ENCODE measurements around the gene ASCL5. TPM values are rescaled to one million over a fixed set of nuclear protein-coding genes. Genes with fewer than 3 reads are reported as not detected.

Gene ASCL5
- total and polyA plus RNA-seq, 9 of the 15 experiments (the other 6 are each of a cell fraction or from before 2014, with no cell fraction given), result 0.09 TPM; not detected in 8

- peaks cover 12% of the 10 kb centered on the region; the same call in 2 of the 3 replicates for H3K79me2 ChIP-seq (ENCODE audit: control insufficient read depth, insufficient read depth, low read length)
- CTCF ChIA-PET (ENCODE audit: low intra/inter-chr PET ratio), result no interaction called here
- DNase-seq (ENCODE audit: extremely low read depth in 1 of 4, low spot score in 3 of 4), result no peak
- ATAC-seq, result no peak
- no peaks in the 10 kb centered on the region for H3K27me3 ChIP-seq (ENCODE audit: control insufficient read depth in 2 of 2, insufficient read depth in 2 of 2, low read length in 2 of 2)
- H3K36me3 ChIP-seq (ENCODE audit: control insufficient read depth, insufficient read depth, low read length), result peaks cover 25% of the 10 kb centered on the region
- H3K9me1 ChIP-seq (ENCODE audit: control insufficient read depth, insufficient read depth, low read length), result no peaks in the 10 kb centered on the region
- H3K9ac ChIP-seq (ENCODE audit: insufficient read depth in 1 of 2, low read depth in 2 of 2, low read length in 2 of 2), result no peak overlapping the region
- peaks cover 13 to 25% of the 10 kb centered on the region in 2 experiments for H3K4me1 ChIP-seq (replicated peaks in 1 of 2; ENCODE audit: control insufficient read depth in 2 of 2, insufficient read depth in 2 of 2, low read length in 2 of 2)
- no peaks in the 10 kb centered on the region for H4K20me1 ChIP-seq (replicated peaks; ENCODE audit: control insufficient read depth, insufficient read depth, low read length)
- in situ Hi-C loops (cut with MboI), result no loop called here
- no peak overlapping the region for H3K4me3 ChIP-seq
- WGBS (ENCODE audit: insufficient coverage, low coverage, missing lambda C conversion rate), result 58% methylated on average over 2 of the region's 2 CpGs
- no peak overlapping the region for H3K4me2 ChIP-seq (ENCODE audit: insufficient read depth, low read length)
- peak overlapping the region; percentile 61 for H2AFZ ChIP-seq (ENCODE audit: low read depth, low read length)
- no peaks in the 10 kb centered on the region for H3K9me3 ChIP-seq (replicated peaks; ENCODE audit: control insufficient read depth, insufficient read depth, low read depth, low read length)
- intact Hi-C loops (cut with micrococcal nuclease), result no loop called here
- FAIRE-seq, result no peak
- H3K27ac ChIP-seq (ENCODE audit: extremely low read depth, low read depth, low read length), result no peak overlapping the region
- TF ChIP-seq ZBTB43 (CRISPR knock-in tag; IDR thresholded peaks at IDR 0.05) (no peak), PRDM10 (IDR thresholded peaks at IDR 0.05; ENCODE audit: partially characterized antibody) (no peak), ARNT (IDR thresholded peaks at IDR 0.05) (no peak), ARID3B (CRISPR knock-in tag; IDR thresholded peaks at IDR 0.05; ENCODE audit: borderline replicate concordance) (no peak), NFATC3 (IDR thresholded peaks at IDR 0.05) (no peak), TBP (optimal IDR thresholded peaks at IDR 0.05; ENCODE audit: low read depth, low read length) (peak; percentile 49), MAFF (IDR thresholded peaks at IDR 0.05; ENCODE audit: low read length) (no peak)
- no TSS peak for BruUV-seq (replicated peaks)
- POLR2A ChIA-PET, result interaction anchor here (9.8 kb wide), 1 partner anchor 13 kb away, joined by 121 read pairs; no protein-coding TSS in a partner anchor
These were observed 28.4 kb upstream of the ASCL5 start for GRCh38 chr1:201155354-201155753.

Measured in K562 (cell line).